HepG2 (cell line): ENCODE measurements around the gene SYNE3. TPM values are rescaled to one million over a fixed set of nuclear protein-coding genes. Genes with fewer than 3 reads are reported as not detected.
A peak's percentile ranks its signal among the peaks of the same experiment; 100 is the strongest.

Experiments used
- ARID2 ChIP-seq: sonication (generic); formaldehyde crosslinking; IDR thresholded peaks from 2 replicates; pipeline ENCODE4 v1.8.1; 2022; ENCODE audit warnings: mild to moderate bottlenecking, missing genetic modification reagents, borderline replicate concordance
- ATF1 ChIP-seq: IDR thresholded peaks from 2 replicates; pipeline ENCODE4 v1.6.1; 2016; ENCODE audit warnings: mild to moderate bottlenecking, control low read depth
- FOSL2 ChIP-seq: sonication (generic); formaldehyde crosslinking; IDR thresholded peaks from 2 replicates; pipeline ENCODE4 v1.4.0; 2020; ENCODE audit warnings: missing genetic modification reagents
- GATAD1 ChIP-seq: IDR thresholded peaks from 2 replicates; pipeline ENCODE4 v1.6.1; 2016; ENCODE audit warnings: missing genetic modification reagents, missing compliant biosample characterization
- HDAC1 ChIP-seq: sonication (generic); formaldehyde crosslinking; IDR thresholded peaks from 2 replicates; pipeline ENCODE4 v1.5.1; 2020; ENCODE audit warnings: mild to moderate bottlenecking, missing genetic modification reagents
- HNRNPL ChIP-seq: fragments of 200-400 bp; formaldehyde crosslinking; IDR thresholded peaks from 2 replicates; pipeline ENCODE4 v1.6.1; 2017; ENCODE audit warnings: mild to moderate bottlenecking, low read depth, low read length
- KDM1A ChIP-seq: IDR thresholded peaks from 2 replicates; pipeline ENCODE4 v1.6.1; 2016; ENCODE audit warnings: missing compliant biosample characterization
- MED1 ChIP-seq: sonication (generic); formaldehyde crosslinking; IDR thresholded peaks from 2 replicates; pipeline ENCODE4 v1.4.0; 2020; ENCODE audit warnings: missing genetic modification reagents
- SOX6 ChIP-seq, 2 experiments: fragments of 450-650 bp in 1 of 2; sonication (generic) in 1 of 2; formaldehyde crosslinking in 1 of 2; IDR thresholded peaks; 2 replicates each; pipeline versions ENCODE4 v1.4.0 to v1.6.1; 2017 to 2020; ENCODE audit warnings: antibody characterized with exemption in 1 of 2, mild to moderate bottlenecking in 1 of 2, missing genetic modification reagents in 1 of 2
- WIZ ChIP-seq: sonication (generic); formaldehyde crosslinking; IDR thresholded peaks from 2 replicates; pipeline ENCODE4 v1.5.1; 2020; ENCODE audit warnings: mild to moderate bottlenecking, missing genetic modification reagents
- XRCC5 ChIP-seq: fragments of 200-400 bp; formaldehyde crosslinking; optimal IDR thresholded peaks from 2 replicates; pipeline ENCODE3; 2017; ENCODE audit warnings: mild to moderate bottlenecking, low read length
- ZC3H4 ChIP-seq: sonication (generic); formaldehyde crosslinking; IDR thresholded peaks from 2 replicates; pipeline ENCODE4 v1.4.0; 2020; ENCODE audit warnings: missing genetic modification reagents, borderline replicate concordance
- ZFP37 ChIP-seq: sonication (generic); formaldehyde crosslinking; IDR thresholded peaks from 2 replicates; pipeline ENCODE4 v1.4.0; 2020; ENCODE audit warnings: missing genetic modification reagents, borderline replicate concordance
- ZNF10 ChIP-seq: sonication (generic); formaldehyde crosslinking; IDR thresholded peaks from 2 replicates; pipeline ENCODE4 v1.4.0; 2020; ENCODE audit warnings: mild to moderate bottlenecking, low read depth, missing genetic modification reagents, borderline replicate concordance
- ZNF205 ChIP-seq: IDR thresholded peaks from 2 replicates; pipeline ENCODE4 v1.6.1; 2018; ENCODE audit warnings: missing biosample characterization, missing genetic modification reagents
- ZNF350 ChIP-seq: sonication (generic); formaldehyde crosslinking; IDR thresholded peaks from 2 replicates; pipeline ENCODE4 v1.4.0; 2020; ENCODE audit warnings: mild to moderate bottlenecking, low read depth, missing genetic modification reagents, borderline replicate concordance
- polyA plus RNA-seq, 8 experiments: library from polyadenylated mRNA; depleted of rRNA in 3 of 8; stranded (reverse) in 7 of 8; unstranded in 1 of 8; fragments of >200 nt; fragmentation: Illumina TruSeq in 4 of 8; extraction: Trizol in 4 of 8; gene quantifications; 2 replicates each; pipeline versions ENCODE4 v1.2.1 to v1.2.3, GENCODE V29; 2011 to 2016; ENCODE audit warnings: low read depth in 4 of 8, missing spikeins in 1 of 8, mixed read lengths in 1 of 8; ENCODE audit not compliant: insufficient read depth in 1 of 8
- total RNA-seq, 5 experiments: library from RNA; depleted of rRNA; stranded (reverse); fragments of >200 nt; fragmentation: Illumina TruSeq; extraction: Trizol; gene quantifications; 2 replicates each; pipeline ENCODE4 v1.2.3, GENCODE V29; 2016; ENCODE audit warnings: low read depth in 1 of 5
- TF ChIP-seq, protein P1 (sequence below): sonication (generic); formaldehyde crosslinking; IDR thresholded peaks from 2 replicates; pipeline ENCODE4 v1.4.0; 2020; ENCODE audit warnings: missing genetic modification reagents
- TF ChIP-seq, protein P2 (sequence below): sonication (generic); IDR thresholded peaks from 2 replicates; pipeline ENCODE4 v1.6.1; 2016; ENCODE audit warnings: low read depth, borderline replicate concordance
- TF ChIP-seq, protein P3 (sequence below): IDR thresholded peaks from 2 replicates; pipeline ENCODE4 v1.6.1; 2016; ENCODE audit warnings: missing genetic modification reagents, missing compliant biosample characterization
- TF ChIP-seq, protein P4 (sequence below): sonication (generic); formaldehyde crosslinking; IDR thresholded peaks from 2 replicates; pipeline ENCODE4 v1.4.0; 2020; ENCODE audit warnings: missing genetic modification reagents
- TF ChIP-seq, protein P5 (sequence below): sonication (generic); formaldehyde crosslinking; IDR thresholded peaks from 2 replicates; pipeline ENCODE4 v1.5.0; 2020; ENCODE audit warnings: mild to moderate bottlenecking, missing genetic modification reagents

Gene SYNE3
- total and polyA plus RNA-seq, 2 of the 13 experiments (the other 11 are each of a cell fraction or from before 2014, with no cell fraction given) = 7.8 to 8.0 TPM

DNA sequence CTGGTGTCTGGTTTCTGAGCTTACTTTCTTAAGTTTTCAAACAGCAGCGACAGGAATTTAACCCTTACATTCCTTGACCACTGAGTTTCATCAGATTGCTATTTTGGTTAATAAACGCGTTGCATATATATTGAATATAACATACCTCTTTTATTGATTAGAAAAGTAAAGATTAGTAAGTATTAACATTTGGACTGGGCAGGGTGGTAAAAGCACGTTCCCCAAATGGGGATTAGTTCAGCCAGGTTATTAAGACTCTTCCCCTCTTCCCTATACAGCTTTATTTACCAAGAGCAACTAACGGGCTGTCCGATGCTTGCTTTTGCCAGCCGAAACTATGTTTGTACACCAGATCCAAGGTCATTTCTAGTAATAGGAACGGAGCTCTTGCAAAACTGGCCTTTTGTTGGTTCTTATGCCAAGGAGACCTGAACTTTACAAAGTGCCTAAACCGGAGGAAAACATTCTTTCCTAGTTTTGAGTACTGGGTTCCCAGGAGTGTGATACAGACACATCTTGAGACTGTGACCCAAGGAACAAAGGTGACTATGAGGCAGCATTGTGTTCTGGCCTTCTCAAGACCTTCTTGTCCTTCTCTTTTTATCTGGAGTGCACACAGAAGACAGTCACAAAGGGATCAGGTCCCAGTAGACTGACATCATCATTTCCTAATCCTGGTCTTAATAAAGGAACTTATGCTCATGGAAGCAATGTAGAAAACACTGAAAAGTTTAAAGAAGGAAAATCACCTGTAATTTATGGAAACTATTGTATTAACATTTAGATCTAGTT is 21.0 kb upstream of the SYNE3 start (continued):
- TF ChIP-seq ZNF10 (CRISPR knock-in tag) (no peak), HNRNPL (no peak), WIZ (no peak), ARID2 (no peak), XRCC5 (peak; percentile 30), KDM1A (0 out of 2 replicates have a peak, but pooled peaks have one; percentile 56), SOX6 (IDR thresholded peaks at IDR 0.05) (no peak), SOX6 (CRISPR knock-in tag; IDR thresholded peaks at IDR 0.05) (peak; percentile 96), FOSL2 (peak; percentile 69), ZC3H4 (CRISPR knock-in tag) (no peak), ZNF205 (CRISPR knock-in tag) (peak; percentile 69; the same call in 1 of the 2 replicates), ATF1 (peak; percentile 64), ZFP37 (CRISPR knock-in tag) (no peak), HDAC1 (peak; percentile 92), ZNF350 (CRISPR knock-in tag) (no peak), GATAD1 (peak; percentile 54), MED1 (CRISPR knock-in tag) (peak; percentile 92)
- TF ChIP-seq, protein P1, sequence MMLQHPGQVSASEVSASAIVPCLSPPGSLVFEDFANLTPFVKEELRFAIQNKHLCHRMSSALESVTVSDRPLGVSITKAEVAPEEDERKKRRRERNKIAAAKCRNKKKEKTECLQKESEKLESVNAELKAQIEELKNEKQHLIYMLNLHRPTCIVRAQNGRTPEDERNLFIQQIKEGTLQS (CRISPR knock-in tag) = 0 out of 2 replicates have a peak, but pooled peaks have one; percentile 18
- TF ChIP-seq, protein P2, sequence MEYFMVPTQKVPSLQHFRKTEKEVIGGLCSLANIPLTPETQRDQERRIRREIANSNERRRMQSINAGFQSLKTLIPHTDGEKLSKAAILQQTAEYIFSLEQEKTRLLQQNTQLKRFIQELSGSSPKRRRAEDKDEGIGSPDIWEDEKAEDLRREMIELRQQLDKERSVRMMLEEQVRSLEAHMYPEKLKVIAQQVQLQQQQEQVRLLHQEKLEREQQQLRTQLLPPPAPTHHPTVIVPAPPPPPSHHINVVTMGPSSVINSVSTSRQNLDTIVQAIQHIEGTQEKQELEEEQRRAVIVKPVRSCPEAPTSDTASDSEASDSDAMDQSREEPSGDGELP = peak; percentile 42; the same call in 1 of the 2 replicates
- TF ChIP-seq, protein P3, sequence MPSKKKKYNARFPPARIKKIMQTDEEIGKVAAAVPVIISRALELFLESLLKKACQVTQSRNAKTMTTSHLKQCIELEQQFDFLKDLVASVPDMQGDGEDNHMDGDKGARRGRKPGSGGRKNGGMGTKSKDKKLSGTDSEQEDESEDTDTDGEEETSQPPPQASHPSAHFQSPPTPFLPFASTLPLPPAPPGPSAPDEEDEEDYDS (CRISPR knock-in tag) = no peak
- TF ChIP-seq, protein P4, sequence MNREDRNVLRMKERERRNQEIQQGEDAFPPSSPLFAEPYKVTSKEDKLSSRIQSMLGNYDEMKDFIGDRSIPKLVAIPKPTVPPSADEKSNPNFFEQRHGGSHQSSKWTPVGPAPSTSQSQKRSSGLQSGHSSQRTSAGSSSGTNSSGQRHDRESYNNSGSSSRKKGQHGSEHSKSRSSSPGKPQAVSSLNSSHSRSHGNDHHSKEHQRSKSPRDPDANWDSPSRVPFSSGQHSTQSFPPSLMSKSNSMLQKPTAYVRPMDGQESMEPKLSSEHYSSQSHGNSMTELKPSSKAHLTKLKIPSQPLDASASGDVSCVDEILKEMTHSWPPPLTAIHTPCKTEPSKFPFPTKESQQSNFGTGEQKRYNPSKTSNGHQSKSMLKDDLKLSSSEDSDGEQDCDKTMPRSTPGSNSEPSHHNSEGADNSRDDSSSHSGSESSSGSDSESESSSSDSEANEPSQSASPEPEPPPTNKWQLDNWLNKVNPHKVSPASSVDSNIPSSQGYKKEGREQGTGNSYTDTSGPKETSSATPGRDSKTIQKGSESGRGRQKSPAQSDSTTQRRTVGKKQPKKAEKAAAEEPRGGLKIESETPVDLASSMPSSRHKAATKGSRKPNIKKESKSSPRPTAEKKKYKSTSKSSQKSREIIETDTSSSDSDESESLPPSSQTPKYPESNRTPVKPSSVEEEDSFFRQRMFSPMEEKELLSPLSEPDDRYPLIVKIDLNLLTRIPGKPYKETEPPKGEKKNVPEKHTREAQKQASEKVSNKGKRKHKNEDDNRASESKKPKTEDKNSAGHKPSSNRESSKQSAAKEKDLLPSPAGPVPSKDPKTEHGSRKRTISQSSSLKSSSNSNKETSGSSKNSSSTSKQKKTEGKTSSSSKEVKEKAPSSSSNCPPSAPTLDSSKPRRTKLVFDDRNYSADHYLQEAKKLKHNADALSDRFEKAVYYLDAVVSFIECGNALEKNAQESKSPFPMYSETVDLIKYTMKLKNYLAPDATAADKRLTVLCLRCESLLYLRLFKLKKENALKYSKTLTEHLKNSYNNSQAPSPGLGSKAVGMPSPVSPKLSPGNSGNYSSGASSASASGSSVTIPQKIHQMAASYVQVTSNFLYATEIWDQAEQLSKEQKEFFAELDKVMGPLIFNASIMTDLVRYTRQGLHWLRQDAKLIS = 0 out of 2 replicates have a peak, but pooled peaks have one; percentile 87
- TF ChIP-seq, protein P5, sequence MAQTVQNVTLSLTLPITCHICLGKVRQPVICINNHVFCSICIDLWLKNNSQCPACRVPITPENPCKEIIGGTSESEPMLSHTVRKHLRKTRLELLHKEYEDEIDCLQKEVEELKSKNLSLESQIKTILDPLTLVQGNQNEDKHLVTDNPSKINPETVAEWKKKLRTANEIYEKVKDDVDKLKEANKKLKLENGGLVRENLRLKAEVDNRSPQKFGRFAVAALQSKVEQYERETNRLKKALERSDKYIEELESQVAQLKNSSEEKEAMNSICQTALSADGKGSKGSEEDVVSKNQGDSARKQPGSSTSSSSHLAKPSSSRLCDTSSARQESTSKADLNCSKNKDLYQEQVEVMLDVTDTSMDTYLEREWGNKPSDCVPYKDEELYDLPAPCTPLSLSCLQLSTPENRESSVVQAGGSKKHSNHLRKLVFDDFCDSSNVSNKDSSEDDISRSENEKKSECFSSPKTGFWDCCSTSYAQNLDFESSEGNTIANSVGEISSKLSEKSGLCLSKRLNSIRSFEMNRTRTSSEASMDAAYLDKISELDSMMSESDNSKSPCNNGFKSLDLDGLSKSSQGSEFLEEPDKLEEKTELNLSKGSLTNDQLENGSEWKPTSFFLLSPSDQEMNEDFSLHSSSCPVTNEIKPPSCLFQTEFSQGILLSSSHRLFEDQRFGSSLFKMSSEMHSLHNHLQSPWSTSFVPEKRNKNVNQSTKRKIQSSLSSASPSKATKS (CRISPR knock-in tag) = 0 out of 2 replicates have a peak, but pooled peaks have one; percentile 48
